AG08395 (cell line): ENCODE results near the gene ZNF785.
"Not testable (repeated sequence)": the region's sequence is repeated elsewhere in the genome, so short reads cannot be mapped to it uniquely, and the experiment has no call there.

Experiments used
- DNase-seq: peaks from one replicate; pipeline ENCODE4 v3.0.0; 2012; ENCODE audit warnings: mixed read lengths, low spot score

Gene ZNF785

DNA sequence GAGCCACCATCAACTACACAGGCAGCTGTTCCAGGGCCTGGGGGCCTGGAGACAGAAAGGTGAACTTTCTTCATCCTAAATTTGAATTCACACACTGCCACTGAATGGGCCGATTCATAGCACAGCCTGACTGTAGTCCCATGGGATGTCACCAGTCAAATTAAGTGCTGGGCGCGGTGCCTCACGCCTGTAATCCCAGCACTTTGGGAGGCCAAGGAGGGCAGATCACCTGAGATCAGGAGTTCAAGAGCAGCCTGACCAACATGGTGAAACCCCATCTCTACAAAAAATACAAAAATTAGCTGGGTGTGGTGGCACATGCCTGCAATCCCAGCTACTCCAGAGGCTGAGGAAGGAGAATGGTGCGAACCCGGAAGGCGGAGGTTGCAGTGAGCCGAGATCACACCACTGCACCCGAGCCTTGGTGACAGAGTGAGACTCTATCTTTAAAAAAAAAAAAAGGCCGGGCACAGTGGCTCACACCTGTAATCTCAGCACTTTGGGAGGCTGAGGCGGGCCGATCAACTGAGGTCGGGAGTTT, 45.4 kb downstream of the ZNF785 start:
- not testable (repeated sequence) for DNase-seq

DNA sequence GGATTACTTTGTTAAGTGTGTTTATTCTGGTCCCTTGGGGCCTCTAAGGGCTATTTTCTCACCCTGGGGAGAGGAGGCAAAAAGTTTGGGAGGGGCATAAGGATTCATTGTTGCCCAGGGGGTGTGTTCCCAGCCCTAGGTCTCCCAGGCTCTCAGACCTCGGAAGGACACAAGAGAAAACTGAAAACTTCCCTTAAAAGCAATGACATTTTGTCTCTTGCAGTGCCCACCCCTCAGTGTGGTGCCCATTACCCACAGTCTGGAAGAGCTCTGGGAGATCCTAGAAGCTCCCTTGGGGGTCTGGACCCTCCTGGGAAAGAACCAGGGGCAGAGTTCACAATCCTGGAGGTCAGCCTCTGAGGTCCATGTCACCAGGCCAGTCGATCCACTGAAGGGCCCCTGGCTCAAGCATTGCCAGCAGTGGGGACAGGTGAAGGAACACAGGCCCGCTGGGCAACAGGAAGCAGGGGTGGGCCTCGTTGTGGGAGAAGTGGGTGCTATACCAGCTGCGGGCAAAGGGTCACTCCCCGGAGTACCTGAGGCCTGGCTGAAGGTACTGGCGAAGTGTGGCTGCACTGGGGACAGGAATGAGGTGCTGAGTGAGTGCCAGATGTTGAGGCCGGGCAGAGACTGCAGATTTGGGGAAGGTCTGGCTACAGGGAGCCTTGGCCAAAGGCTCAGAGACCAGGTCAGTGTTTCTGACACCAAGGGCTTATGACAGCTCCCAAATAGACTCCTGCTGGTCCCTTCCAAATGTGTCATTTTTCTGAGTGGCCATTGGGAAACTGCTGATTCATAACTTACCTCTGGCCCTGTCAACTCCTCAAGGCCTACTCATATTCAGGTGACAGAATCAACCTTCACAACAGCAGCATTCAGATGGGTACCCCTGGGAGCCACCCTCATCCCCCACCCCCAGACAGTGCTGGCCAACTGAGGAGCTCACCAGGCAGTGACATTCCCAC, 46.2 kb downstream of the ZNF785 start:
- no peak for DNase-seq

GRCh38 chr16:30536391-30537024, 49.0 kb downstream of the ZNF785 start:
- DNase-seq = not testable (repeated sequence)

- DNase-seq = peak; percentile 81
Measured at GRCh38 chr16:30535777-30536190, 49.7 kb downstream of the ZNF785 start.

DNA sequence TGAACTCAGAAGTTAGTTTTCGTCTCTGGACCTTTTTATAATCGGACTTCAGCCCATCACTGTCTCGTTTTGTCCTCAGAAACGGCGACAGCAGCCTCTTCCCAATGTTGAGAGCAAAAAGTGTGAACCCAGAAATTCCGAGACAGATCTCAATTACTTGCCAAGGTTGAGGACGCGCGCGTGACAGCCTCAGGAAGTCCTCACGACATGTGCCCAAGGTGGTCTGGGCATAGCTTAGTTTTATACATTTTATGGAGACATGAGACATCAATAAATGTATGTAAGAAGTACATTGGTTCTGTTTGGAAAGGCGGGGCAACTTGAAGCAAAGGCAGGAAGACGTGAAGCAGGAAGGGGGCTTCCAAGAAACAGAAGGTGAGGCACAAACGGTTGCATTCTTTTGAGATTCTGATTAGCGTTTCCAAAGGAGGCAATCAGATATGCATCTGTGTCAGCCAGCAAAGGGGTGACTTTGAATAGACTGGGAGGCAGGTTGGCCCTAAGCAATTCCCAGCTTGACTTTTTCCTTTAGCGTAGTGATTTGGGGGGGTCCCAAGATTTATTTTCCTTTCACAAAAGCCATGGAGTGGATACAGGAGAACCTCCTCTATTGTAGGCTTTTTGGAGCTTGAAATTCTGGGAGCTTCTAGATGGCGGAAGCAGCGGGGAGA, 50.3 kb downstream of the ZNF785 start:
- no peak for DNase-seq

- peak; percentile 88 for DNase-seq
Measured at GRCh38 chr16:30534368-30535105, 51.0 kb downstream of the ZNF785 start, which contains the start of gene ZNF747. Gene ZNF747 (minus strand): TSS chr16:30534858. CDS start chr16:30534679, 179 bp downstream.

DNA sequence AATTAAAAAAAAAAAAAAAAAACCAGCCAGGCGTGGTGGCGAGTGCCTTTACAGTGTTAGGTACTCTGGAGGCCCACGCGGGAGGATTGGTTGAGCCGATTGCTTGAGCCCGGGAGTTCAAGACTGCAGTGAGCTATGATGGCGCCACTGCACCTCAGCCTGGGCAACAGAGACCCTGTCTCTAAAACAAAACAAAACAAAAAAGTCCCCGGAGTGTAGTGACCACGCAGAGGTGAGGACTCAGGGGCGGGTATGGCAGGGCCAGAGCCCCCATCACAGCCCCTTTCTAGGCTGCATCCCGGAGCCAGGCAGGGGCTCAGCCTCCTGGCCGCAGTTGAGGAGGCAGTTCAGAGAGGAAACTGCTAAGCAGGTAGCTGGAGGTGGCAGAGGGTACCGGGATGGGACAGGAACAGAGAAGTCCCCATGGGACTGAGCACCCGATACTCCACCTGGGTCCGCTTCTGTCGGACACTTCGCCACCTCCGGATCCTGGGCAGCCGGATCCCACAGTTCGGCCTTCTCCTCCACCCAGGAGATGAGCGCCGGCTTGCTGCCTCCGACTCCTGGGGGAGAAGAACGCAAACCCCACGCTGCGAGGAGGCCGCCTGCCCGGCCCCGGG, 51.6 kb downstream of the ZNF785 start:
- DNase-seq = no peak

DNA sequence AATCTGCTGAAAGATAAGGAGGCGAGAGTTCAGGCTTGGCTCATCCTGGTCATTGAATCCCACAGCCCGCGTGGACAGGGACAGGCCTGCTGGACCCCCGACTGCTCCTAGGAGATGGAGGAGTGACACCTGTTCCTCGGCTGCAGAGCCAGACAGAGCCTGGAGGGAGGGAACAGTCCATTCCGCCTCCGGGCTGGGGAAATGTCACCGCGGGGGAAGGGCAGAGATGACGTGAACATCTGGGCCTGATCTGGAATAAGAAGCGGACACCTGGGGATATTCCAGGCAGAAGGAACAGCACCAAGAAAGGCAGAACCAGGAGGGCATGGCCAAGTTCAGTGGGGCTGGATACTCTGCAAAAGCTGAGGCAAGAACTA, 52.4 kb downstream of the ZNF785 start:
- no peak for DNase-seq

- DNase-seq = no peak
Measured at GRCh38 chr16:30532285-30533145, 53.0 kb downstream of the ZNF785 start.
